Measurements from ENCODE around the gene PDF. TPM values are rescaled to one million over a fixed set of nuclear protein-coding genes. Genes with fewer than 3 reads are reported as not detected.

PDF gene
- total RNA-seq, 1 experiment from 2014 or later: 23.1 TPM

GRCh38 chr16:69346683-69347082 is 16.3 kb upstream of the PDF start:
- Histone ChIP-seq H3K4me1 (ENCODE audit: control insufficient read depth, insufficient read depth, low read length) (peaks cover 4% of the 10 kb centered on the region; the same call in 1 of the 2 replicates), H3K9me3 (ENCODE audit: control insufficient read depth, insufficient read depth, low read depth, low read length) (no peaks in the 10 kb centered on the region), H3K4me3 (ENCODE audit: low read depth in 2 of 2, low read length in 2 of 2) (no peak overlapping the region), H3K27me3 (ENCODE audit: control insufficient read depth, insufficient read depth, low read length) (no peaks in the 10 kb centered on the region), H3K27ac (ENCODE audit: low read length) (no peak overlapping the region), H3K36me3 (ENCODE audit: control insufficient read depth, insufficient read depth, low read length) (peaks cover 5% of the 10 kb centered on the region)
- CTCF ChIA-PET: no interaction called here
- ATAC-seq (peak; percentile 35; the same call in 1 of the 2 replicates), DNase-seq (ENCODE audit: low read depth, low spot score) (no peak)
- POLR2A ChIA-PET: no interaction called here
- BruUV-seq (replicated peaks): no TSS peak
- in situ Hi-C loops (cut with HindIII; ENCODE audit: low pct_unique_long_range_greater_than_20kb, low sequenced_read_pairs) (no loop called here), intact Hi-C loops (cut with micrococcal nuclease; ENCODE audit: unreplicated experiment) (no loop called here)
- TF ChIP-seq, protein P1, sequence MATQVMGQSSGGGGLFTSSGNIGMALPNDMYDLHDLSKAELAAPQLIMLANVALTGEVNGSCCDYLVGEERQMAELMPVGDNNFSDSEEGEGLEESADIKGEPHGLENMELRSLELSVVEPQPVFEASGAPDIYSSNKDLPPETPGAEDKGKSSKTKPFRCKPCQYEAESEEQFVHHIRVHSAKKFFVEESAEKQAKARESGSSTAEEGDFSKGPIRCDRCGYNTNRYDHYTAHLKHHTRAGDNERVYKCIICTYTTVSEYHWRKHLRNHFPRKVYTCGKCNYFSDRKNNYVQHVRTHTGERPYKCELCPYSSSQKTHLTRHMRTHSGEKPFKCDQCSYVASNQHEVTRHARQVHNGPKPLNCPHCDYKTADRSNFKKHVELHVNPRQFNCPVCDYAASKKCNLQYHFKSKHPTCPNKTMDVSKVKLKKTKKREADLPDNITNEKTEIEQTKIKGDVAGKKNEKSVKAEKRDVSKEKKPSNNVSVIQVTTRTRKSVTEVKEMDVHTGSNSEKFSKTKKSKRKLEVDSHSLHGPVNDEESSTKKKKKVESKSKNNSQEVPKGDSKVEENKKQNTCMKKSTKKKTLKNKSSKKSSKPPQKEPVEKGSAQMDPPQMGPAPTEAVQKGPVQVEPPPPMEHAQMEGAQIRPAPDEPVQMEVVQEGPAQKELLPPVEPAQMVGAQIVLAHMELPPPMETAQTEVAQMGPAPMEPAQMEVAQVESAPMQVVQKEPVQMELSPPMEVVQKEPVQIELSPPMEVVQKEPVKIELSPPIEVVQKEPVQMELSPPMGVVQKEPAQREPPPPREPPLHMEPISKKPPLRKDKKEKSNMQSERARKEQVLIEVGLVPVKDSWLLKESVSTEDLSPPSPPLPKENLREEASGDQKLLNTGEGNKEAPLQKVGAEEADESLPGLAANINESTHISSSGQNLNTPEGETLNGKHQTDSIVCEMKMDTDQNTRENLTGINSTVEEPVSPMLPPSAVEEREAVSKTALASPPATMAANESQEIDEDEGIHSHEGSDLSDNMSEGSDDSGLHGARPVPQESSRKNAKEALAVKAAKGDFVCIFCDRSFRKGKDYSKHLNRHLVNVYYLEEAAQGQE (IDR thresholded peaks at IDR 0.05; ENCODE audit: insufficient read depth in 1 of 2, low read depth in 2 of 2, low read length in 1 of 2): no peak
- TF ChIP-seq CTCF (IDR thresholded peaks at IDR 0.05): no peak
- TF ChIP-seq POLR2AphosphoS5 (IDR thresholded peaks at IDR 0.05; ENCODE audit: low read depth, low read length): no peak
- no peak for TF ChIP-seq TCF7L2 (IDR thresholded peaks at IDR 0.05; ENCODE audit: low read depth, low read length)
- TF ChIP-seq SIN3A (IDR thresholded peaks at IDR 0.05; ENCODE audit: borderline replicate concordance, insufficient read depth, low read depth, low read length): no peak

- POLR2A ChIA-PET: no interaction called here
- CTCF ChIA-PET: no interaction called here
- H3K27ac ChIP-seq (ENCODE audit: low read length): no peak overlapping the region
- intact Hi-C loops (cut with micrococcal nuclease; ENCODE audit: unreplicated experiment) (no loop called here), in situ Hi-C loops (cut with HindIII; ENCODE audit: low pct_unique_long_range_greater_than_20kb, low sequenced_read_pairs) (no loop called here)
- no TSS peak for BruUV-seq (replicated peaks)
- TF ChIP-seq SIN3A (IDR thresholded peaks at IDR 0.05; ENCODE audit: borderline replicate concordance, insufficient read depth, low read depth, low read length): no peak
- TF ChIP-seq TCF7L2 (IDR thresholded peaks at IDR 0.05; ENCODE audit: low read depth, low read length): no peak
- TF ChIP-seq POLR2AphosphoS5 (IDR thresholded peaks at IDR 0.05; ENCODE audit: low read depth, low read length): no peak
- TF ChIP-seq CTCF (IDR thresholded peaks at IDR 0.05): no peak
- TF ChIP-seq, protein P1 (IDR thresholded peaks at IDR 0.05; ENCODE audit: insufficient read depth in 1 of 2, low read depth in 2 of 2, low read length in 1 of 2): no peak
- H3K9me3 ChIP-seq (ENCODE audit: control insufficient read depth, insufficient read depth, low read depth, low read length): no peaks in the 10 kb centered on the region
- peaks cover 8% of the 10 kb centered on the region for H3K36me3 ChIP-seq (ENCODE audit: control insufficient read depth, insufficient read depth, low read length)
- DNase-seq (ENCODE audit: low read depth, low spot score): no peak
- no peak overlapping the region for H3K4me3 ChIP-seq (ENCODE audit: low read depth in 2 of 2, low read length in 2 of 2)
- no peak for ATAC-seq
- peaks cover 10% of the 10 kb centered on the region; the same call in 1 of the 2 replicates for H3K4me1 ChIP-seq (ENCODE audit: control insufficient read depth, insufficient read depth, low read length)
- no peaks in the 10 kb centered on the region for H3K27me3 ChIP-seq (ENCODE audit: control insufficient read depth, insufficient read depth, low read length)
These were observed 15.5 kb upstream of the PDF start for GRCh38 chr16:69345923-69346322.

All from Panc1 (cell line).